ENCODE results near the gene ISY1.
A peak's percentile ranks its signal among the peaks of the same experiment; 100 is the strongest.
"Not testable (repeated sequence)": the region's sequence is repeated elsewhere in the genome, so short reads cannot be mapped to it uniquely, and the experiment has no call there.

Gene ISY1

DNA sequence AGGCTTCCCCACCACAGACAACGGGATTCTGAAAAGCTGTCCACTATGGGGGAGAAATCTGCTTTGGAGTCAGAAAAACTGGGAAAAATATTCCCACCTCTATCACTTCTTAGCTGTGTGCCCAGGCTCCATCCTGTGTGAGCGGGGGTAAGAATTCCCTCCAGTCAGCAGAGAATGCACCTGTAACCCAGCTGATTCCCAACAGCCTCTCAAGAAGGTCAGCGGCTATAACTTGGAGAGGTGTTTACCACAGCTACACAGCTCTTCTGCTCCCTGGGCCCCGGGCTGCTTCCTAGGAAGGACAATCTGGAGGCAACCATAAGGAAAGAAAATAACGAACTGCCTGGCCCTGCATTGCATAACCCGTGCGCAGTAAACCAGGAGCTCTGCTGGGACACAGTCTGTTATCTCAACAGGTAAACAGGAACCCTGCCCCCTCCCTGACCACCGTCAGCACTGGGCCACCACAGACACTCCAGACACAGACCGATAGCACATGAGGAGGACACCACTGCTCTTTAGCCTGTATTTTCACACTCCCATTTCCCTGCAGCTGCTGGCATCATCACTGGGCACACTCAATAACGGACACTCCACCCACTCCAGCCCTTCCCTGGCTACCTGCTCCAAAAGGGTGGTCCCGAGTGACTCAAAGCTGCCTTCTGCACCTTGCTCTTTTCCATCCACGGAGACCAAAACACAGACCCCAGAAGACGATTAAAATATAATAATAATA lies 41.3 kb downstream of the ISY1 start:
- no peak for DNase-seq

DNA sequence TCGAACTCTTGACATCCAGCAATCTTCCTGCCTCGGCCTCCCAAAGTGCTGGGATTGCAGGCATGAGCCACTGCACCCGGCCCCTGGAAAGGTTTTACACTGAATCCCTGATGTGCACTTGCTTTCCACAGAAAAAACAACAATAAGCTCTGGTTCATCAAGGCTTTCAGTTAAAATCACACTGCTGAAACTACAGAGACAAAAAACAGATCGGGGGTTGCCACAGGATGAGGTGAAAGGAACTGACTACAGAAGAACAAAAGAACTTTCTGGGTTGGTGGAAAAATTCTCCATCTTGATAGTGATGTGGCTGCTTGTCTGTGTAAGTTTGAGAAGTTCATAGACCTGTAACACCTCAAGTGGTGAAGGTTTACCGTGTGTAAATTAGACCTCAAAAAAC lies 42.1 kb downstream of the ISY1 start:
- no peak for DNase-seq

DNA sequence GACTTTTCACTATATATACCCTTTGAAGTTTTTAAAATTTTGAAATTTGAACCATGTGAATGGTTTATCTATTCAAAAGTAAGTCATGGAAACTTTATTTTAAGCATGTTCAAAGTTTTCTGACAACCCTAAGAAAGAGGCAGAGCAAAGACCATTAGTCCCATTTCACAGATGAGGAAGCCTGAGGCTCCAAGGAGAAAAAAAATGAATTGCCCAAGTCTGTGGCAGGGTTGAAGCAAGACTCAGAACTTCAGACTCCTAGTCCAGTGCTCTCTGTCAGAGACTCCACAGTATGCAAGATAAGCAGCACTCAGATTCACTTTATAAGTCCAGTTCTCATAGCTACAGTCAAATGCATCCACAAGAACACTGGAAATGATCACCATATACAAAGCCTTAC lies 43.7 kb downstream of the ISY1 start:
- no peak for DNase-seq

DNA sequence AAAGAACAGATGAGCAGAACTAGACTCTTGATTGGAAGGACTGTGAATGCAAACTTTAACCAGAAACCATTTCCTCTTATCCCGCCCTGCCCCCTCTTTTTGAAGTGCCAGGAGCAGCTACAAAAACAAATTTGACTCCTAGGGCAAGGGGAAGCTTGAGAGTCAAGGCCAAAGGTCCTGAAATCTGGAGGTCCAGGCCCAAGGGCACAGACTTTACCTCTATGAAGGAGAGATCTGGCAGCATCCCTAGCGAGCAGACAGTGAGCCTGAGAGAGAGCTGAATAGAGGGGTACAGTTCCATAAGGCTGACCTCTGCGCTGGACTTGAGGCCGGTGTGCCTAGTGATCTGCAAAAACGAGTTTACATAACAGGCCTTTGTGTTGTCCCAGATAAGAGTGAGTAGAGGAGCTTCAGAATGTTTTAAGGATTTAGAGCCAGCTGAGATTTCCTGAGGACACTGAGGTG lies 44.3 kb downstream of the ISY1 start:
- DNase-seq, result no peak

DNA sequence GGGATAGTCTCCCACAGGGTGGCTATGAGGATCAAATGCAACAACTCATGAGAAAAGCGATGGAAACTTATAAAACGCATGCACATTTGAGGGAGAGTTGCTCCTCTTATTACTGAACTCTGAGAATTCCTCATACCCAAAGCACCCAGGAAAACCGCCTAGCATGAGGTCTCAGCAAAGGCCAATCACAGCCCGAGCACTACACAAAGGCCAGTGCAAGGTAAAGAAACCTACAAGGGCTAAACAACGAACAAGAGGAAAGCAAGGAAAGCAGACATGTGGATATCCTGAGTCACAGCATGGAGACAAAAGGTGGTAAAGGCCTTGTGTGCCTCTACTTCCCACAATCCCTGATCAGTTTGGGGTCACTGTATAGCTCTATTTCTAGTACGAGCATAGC lies 46.4 kb downstream of the ISY1 start:
- no peak for DNase-seq

DNA sequence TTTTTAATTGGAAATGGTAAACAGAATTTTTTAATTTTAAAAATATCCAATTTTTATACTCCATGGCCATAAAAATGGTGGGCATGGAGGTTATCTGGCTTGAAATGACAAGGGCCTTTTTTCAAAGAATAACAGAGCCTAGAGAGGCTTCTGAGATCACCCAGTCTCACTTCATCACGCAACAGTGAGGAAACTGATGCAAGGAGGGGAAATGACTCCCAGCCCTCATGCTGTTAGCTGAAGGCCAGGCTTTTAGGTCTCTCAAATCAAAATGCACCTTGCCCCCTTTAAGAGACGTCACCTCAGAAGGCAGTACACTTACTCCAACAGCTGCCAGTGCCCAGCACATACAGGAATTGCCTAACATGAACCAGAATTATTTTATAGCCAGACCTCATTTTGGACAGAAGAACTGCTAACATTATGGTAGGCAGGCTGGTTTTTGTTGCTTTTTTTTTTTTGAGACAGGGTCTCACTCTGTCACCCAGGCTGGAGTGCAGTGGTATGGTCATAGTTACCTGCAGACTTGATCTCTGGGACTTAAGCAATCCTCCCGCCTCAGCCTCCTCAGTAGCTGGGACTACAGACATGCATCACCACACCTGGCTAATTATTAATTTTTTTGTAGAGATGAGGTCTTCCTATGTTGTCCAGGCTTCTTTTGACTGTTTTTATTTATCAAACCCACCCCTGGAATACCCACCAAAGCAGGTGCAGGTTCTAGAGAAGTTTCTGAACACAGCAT lies 48.4 kb downstream of the ISY1 start:
- DNase-seq, result no peak

DNA sequence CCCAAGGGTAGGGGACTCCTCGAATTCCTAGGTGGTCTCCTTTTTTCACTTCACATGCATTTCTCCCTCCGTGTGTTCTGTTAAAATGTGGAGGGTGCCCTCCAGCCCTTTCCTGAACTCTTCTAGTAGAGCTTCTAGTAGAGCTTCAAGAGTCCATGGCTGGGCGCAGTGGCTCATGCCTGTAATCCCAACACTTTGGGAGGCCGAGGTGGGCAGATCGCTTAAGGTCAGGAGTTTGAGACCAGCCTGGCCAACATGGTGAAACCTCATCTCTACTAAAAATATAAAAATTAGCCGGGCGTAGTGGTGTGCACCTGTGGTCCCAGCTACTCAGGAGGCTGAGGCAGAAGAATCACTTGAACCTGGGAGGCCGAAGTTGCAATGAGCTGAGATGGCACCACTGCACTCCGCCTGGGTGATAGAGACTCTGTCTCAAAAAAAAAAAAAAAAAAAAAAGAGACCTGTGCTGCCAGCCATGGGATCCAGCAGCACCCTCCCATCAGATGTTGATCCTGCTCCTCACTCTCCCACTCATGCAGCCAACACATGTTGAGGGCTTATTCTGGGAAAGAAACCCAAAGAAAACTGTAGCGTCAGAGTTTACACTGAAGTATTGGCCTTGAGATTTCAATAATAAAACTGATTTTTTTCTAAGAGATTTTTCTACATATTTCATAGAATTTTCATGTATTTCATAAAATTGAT lies 49.6 kb downstream of the ISY1 start:
- not testable (repeated sequence) for DNase-seq

DNA sequence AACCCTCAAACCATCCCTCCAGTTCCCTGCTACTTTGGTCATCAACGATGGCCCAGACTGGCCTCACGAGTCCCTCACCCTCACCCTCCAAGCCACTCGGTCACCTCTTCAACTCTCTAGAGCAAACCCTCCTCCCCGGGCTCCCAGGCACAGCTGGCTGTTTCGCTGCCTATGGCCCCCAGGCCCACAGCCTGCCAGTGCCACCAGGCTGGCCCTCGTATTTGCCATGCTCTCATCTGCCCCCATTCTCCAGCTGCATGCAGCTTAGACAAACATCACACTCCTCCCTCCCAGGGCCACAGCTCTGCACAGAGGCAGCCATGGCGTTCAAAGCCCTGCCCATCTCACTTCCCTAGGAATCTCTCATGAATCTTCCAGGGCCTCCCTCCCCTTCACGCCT lies 53.1 kb downstream of the ISY1 start:
- DNase-seq, result no peak

DNA sequence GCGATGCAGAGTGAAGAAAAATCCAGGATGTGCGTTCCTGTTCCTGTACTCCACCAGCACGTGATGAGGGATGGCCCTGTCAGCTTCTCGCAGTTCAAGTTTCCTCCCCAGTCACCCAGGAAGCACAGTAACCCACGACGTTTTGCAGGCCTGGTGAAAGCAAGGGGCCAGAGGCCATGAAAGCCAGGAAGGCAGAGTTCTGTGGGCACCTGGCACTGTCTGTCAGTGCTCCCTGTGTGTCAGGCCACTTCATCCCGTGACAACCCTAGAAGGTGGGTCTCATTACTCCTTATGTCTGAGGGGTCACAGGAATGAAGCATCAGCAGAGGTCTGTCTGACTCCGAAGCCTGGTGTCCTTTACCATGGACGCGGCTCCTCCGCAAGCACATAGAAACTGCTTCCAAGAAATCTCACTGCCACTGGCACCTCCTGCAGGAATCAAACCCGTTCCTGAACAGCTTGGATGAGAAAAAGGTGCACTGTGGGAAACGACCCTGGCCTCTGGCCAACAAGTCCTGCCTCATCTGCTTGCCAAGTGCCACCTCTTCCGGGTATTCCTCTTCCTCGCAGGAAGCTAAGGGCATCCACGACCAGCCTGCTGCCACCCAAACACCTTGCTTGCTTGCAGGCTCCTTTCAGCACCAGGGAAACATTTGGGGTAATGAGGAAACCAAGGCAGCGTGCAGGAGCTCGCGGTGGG lies 53.8 kb downstream of the ISY1 start:
- peak; percentile 23 for DNase-seq

DNA sequence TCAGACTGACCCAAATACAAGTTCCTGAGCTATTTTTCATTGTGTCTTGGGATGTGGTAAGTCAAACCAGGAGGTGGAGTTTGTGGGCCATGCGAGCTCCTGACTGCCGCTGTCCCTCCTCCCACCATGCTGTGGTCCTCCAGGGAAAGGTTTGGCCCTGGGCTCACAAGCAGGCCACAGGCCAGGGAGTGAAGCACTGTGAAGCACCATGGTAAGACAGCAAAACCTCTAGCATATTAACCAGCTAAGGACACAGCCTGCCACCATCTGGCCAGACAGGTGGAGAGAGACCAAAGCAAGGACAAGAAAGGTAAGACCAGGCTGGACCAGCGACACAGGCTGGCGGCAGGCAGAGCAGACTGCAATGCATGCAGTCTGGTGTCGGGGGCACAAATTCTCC lies 54.5 kb downstream of the ISY1 start:
- DNase-seq, result no peak

DNA sequence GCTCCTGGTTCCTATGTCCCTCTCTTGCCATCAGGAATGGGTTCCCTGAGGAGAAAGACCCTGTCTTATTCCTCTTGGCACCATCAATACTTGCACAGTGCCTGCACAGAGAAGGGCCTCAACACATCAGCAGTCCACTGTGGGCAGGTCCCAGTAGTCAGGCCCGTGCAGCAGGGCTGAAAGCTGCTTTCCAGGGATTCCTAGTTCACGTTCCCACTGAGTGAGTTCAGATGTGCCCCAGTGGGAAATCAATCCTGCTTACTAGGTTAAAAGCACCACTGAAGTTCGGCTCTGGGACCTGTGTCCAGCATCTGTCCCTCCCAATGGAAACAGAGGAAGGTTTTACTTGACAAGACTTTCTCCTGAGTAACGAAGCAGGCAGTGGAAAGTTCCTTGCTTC lies 55.0 kb downstream of the ISY1 start:
- DNase-seq, result no peak

DNA sequence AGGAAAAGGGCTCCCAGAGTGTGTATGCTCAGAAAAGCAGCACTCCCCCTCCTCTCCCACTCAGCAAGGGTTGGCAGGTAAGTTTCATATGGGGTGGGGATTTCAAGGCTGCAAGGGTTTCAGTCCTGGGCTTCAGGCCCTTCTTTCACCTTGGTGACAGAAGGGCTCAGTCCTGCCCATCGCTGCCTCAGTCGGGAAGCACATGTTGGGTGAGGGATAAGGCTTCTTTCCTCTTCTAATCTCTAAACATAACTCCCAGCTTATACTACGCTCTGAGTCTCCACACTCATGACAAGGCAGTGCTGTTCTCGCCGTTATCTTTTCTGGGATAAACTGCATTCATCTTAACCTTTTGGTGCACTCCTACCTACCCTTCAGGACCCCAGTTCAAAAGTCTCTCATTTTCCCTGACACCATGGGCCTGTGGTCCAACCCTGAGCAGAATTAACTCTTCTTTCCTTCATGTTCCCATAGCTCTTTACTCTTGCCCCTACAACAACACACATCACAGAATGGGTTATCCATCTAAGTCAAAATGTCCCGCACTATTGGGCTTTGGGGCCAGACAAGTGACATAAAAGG lies 56.3 kb downstream of the ISY1 start:
- DNase-seq, result no peak

DNA sequence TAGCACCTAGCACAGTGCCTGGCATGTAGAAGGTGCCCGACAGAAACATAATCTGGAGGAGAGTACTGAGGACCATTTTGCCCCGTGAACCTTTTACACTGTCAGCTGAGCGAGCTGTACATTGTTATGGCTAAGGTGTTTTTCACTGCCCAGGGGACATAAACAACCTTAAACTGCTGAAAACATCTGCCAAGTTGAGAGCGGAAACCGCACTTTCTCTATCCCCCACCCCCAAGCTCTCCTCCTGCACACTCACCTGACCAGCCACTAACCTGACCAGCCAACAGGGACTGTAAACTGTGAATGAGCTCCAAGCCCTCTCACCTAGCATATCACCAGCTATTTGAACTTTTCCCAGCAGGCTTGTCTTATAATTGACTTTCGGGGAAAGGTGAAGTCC lies 56.8 kb downstream of the ISY1 start:
- DNase-seq, result no peak

DNA sequence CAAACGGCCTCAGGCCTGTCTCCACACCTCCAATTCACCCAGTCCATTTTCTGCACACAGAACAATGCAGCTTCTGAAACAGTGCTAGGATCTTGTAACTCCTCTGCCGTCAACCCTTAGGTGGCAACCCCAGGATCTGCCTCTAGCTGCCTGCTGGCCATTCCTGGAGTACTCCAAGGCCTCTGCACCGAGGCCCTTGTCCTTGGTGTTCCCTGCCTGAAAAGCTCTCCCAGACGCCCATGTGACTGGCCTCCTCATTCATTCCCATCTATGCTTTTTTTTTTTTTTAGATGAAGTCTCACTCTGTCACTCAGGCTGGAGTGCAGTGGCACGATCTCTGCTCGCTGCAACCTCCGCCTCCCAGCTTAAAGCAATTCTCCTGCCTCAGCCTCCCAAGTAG lies 57.6 kb downstream of the ISY1 start:
- no peak for DNase-seq

DNA sequence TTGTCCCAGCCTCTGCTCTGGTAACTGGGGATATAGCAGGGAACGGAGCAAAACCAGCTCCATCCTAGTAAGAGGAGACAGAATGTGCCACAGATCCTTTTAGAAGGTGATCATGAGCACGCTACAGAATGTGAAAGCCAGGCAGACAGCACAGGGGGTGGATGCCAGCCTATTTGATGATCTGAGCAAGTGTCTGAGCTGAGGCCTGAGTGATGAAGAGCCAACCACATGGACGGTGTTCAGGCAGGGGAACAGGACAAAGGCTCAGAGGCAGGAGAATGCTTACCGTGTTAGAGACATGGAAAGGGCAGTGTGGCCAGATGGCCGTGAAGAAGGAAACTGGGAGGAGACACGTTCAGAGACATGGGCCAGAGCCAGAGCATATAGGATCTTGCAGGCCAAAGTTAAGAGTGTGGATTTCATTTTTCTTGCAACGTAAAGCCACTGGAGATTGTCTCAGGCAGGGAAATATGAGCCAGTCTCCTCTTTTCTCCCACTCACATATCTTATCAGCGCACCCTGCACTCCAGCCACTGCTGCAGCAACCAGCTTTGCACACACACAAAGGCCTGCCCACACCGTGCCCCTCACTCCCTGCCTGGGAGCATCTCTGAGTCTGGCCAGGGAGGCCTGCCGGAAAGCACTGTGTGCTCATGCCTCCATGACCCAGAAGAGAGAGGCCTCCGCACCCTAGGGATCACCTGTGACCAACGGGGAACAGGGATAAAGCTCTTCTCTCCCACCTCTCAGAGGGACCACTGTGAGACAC lies 59.3 kb downstream of the ISY1 start:
- no peak for DNase-seq

DNA sequence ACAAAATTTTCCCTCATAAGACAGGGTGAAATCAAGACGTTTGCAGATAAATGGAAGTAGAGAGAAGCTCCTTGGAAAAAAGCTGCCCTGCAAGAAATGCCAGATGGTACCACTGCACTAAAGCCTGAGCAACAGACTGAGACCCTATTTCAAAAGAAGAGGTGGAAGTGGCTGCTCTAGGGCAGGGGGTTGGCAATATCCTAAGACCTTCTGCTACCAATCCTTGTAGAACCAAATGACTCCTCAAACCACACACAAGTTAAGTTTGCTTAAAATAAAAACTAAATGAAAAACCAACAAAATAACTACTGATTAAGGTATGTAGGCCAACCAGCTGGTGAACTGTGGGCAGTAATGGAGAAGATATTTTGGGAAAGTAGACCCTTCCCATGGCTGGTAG lies 60.6 kb downstream of the ISY1 start:
- no peak for DNase-seq

DNA sequence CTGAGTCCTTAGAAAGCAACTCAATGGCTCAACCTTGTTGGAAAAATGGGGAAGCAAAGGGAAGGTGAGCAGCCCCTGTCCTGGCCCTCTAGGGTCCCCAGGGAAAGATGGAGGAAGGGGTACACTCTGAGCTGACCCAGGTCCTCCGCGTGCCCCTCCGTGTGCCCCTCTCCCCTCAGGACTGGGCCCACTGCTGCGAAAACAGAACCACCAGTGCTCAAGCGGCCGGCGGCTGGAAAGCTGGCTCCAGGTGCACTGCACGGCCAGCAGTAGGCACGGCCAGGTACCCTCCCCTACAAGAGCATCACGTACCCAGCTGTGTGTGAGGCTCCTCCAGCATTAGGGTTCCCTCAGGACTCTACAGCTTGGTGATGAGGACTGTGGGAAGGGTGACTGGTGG lies 65.6 kb downstream of the ISY1 start:
- no peak for DNase-seq

DNA sequence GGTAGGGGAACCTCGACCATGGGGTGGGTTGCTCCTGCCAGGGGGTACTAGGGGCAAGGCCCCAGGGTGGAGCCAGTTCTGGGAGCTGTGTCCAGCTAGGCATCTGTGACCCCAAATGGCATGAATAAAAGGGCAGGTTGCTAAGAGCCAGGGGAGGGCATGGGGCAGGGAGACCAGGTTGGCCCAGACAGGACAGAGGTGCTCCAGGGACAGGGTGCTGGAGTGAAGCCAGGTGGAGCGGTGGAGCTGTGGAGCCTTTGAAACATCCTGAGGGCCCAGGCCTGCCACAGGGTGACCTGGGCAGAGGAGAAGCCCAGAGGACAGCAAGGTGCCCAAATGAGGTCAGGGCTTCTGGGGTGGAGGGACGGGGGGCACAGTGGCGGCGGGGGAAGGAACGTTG lies 72.6 kb downstream of the ISY1 start:
- DNase-seq, result not testable (repeated sequence)

DNA sequence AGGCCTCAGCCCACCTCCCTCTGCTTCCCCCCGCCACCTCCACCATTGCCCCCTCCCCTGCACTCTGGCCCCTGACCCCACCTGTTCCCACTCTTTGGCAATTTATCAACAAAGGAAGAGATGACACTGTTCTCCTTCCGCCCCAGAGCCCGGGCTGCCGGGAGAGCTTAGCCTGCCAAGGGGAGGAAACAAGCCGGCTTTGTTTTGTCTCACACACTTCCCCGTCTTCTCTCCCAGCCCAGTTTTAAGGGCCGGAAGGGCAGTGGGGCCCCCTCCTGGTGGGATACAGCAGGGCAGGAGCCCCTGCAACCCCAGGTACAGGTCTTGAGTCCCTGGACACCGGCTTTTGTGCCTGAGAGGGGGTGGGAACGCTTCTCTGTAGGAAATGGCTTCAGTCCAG lies 73.0 kb downstream of the ISY1 start:
- not testable (repeated sequence) for DNase-seq

DNA sequence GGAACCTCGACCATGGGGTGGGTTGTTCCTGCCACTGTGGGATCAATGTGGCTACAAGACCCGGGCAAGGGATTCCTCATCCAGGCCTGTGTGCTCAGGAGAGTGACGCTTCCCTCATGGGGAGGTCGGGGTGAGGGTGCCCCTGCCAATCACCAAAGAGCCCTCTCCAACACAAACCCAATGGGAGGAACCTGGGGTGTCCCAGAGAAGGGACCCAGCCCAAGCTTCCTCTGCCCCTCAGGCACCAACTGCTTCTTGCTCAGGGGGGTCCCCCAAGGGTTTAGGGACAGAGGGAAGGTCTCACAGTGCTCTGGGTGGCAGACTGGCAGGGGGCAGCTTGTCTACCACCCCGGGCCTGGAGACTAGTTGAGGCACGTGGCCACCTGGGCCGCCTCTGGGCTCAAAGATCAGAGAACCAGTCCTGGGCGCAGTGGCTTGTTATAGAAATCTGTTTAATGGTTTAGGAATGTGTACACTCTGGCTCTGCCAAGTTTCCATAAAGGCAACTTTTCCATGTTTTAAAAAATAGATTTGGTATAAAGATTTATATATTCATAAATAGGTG lies 73.6 kb downstream of the ISY1 start:
- DNase-seq, result no peak

DNA sequence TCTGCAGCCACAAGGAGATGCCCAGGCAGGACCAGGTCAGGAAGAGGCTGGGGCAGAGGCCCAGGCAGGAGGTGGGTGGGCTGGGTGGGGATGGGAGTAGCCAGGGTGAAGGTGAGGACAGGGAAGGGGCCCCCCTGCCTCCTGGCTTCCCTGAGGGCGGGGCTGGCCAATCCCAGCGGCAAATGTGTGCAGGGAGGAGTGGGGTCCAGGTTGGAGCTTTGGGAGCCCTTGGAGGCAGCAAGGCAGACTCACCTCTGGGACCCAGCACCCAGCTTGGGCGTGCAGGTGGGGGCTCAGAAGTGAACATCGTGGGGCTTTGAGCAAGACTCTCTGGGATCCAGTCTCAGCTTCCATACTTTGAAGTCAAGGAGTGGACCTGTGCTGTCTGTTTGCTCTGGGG lies 75.0 kb downstream of the ISY1 start:
- DNase-seq, result no peak

All from DMS79 (cell line).